Activated naive CD8-positive, alpha-beta T cell treated with anti-CD3 and anti-CD28 coated beads, Interleukin-2, amount 10 ng/mL, durations not matched to agents 7 days and 5 days (primary cell): ENCODE results near the gene PCTP. TPM values are rescaled to one million over a fixed set of nuclear protein-coding genes. Genes with fewer than 3 reads are reported as not detected.

ENCODE experiments used
- ATAC-seq: fragments of 150-1000 bp; cut with Tn5 transposase; one replicate; pipeline ENCODE4 v1.10.0; 2021; ENCODE audit warnings: low read depth, moderate library complexity
- POLR2A ChIA-PET: fragments of 350-600 bp; sonication (Branson Sonifier 250); formaldehyde crosslinking; loops from one replicate; lab custom pipeline; 2021; ENCODE audit warnings: antibody characterized with exemption; lab: Charles Lee
- DNase-seq: peaks from one replicate; pipeline ENCODE4 v3.0.0; 2021
- H3K27ac Mint-ChIP-seq: one replicate; pipeline ENCODE4 v1.8.0; 2022; ENCODE audit warnings: mild to moderate bottlenecking, mixed read lengths
- H3K27me3 Mint-ChIP-seq: one replicate; pipeline ENCODE4 v1.8.0; 2022; ENCODE audit warnings: mild to moderate bottlenecking, moderate library complexity, mixed read lengths
- H3K36me3 Mint-ChIP-seq: one replicate; pipeline ENCODE4 v1.8.0; 2021; ENCODE audit warnings: mild to moderate bottlenecking, mixed read lengths
- H3K4me1 Mint-ChIP-seq: one replicate; pipeline ENCODE4 v1.8.0; 2021; ENCODE audit warnings: mixed read lengths
- H3K4me3 Mint-ChIP-seq: one replicate; pipeline ENCODE4 v1.8.0; 2022; ENCODE audit warnings: mild to moderate bottlenecking, moderate library complexity, mixed read lengths
- H3K9me3 Mint-ChIP-seq: one replicate; pipeline ENCODE4 v1.8.0; 2021; ENCODE audit warnings: mixed read lengths
- total RNA-seq, 2 experiments: library from RNA; stranded (reverse); gene quantifications; one replicate each; pipeline ENCODE4 v1.2.3, GENCODE V29; 2021

PCTP gene
- total RNA-seq, 2 experiments from 2014 or later, result 7.1 to 8.0 TPM

DNA sequence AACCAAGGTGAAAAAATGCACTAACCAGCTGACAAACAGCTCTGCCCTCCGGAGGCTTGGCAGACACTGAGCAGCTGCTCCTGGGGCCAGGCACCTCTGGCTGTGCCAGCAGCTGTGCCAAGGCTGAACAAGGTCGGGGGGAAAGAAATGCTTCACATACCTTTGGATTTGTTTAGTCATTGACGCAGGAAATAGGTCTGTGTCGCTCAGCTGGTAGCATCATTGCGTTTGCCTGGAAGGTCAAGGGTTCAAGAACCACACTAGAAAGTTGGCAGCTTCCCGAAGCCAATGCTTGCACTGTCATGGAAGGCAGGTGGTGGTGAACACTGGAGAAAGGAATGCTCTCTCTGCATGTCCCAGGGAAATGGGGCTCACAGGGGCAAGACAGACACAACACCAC is 63.5 kb downstream of the PCTP start:
- Mint-ChIP-seq H3K4me3 (no peak overlapping the region), H3K9me3 (no peaks in the 10 kb centered on the region), H3K27me3 (peaks cover 13% of the 10 kb centered on the region), H3K36me3 (no peaks in the 10 kb centered on the region), H3K27ac (no peak overlapping the region), H3K4me1 (peaks cover 3% of the 10 kb centered on the region)
- ATAC-seq (no peak), DNase-seq (no peak)
- POLR2A ChIA-PET, result no interaction called here

DNA sequence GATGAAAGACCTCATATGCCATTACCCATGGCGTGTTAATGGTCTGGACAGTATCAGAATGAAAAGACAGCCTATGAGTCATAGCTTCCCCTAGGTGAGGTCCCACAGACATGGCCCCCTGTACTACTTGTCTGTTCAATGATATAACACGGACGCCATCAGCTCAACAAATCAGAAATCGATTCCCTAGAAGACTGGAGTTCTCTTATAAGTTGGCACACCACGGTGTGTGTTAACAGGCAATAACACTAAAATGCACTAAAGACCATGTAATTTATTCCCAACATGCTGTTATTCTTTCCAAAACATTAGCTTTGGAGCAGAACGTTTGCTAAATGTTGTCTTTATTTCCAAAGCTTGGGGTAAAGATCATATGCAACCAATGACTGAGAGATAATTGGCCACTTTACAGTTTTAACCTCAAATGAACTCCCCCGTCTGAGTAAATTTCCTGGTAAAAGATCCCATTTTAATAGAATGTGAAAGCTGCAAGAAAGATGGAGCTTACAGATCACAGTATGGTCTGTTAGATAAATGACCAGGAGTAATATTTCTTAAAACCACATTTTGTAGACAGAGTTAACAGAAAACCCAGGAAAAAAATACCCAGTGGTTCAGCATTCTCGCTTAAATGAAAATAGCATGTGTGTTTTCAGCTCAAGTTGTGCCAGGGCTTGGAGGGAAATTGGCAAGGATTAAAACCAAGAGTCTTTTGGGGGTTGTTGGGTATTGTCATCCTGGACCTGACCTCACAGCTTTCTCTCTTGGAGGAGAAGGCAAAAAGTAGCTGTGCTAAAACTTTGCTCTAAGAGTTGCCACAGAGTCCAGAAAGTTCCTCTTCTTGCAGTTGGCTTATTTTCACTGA is 65.9 kb downstream of the PCTP start:
- no peaks in the 10 kb centered on the region for H3K9me3 Mint-ChIP-seq
- POLR2A ChIA-PET, result no interaction called here
- no peaks in the 10 kb centered on the region for H3K36me3 Mint-ChIP-seq
- H3K27me3 Mint-ChIP-seq, result peaks cover 13% of the 10 kb centered on the region
- no peak overlapping the region for H3K27ac Mint-ChIP-seq
- ATAC-seq (no peak), DNase-seq (no peak)
- H3K4me3 Mint-ChIP-seq, result no peak overlapping the region
- peaks cover 3% of the 10 kb centered on the region for H3K4me1 Mint-ChIP-seq

DNA sequence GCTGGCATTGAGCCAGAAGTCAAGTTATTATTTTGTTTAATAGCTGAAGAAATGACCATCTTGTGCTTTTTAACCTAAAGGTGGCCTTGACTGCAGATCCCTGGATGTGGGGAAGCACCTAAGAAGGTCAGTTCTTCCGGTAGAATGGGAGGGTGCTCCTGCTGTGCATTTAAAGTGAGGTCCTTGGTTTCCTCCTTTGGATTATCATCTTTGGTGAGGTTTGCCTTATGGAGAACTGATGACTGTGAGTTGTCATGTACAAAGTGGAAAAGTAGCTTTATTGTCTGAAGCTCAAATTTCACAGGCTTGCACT is 66.5 kb downstream of the PCTP start:
- ATAC-seq (no peak), DNase-seq (no peak)
- H3K27me3 Mint-ChIP-seq, result peaks cover 13% of the 10 kb centered on the region
- H3K36me3 Mint-ChIP-seq, result no peaks in the 10 kb centered on the region
- peaks cover 3% of the 10 kb centered on the region for H3K4me1 Mint-ChIP-seq
- H3K27ac Mint-ChIP-seq, result no peak overlapping the region
- no peaks in the 10 kb centered on the region for H3K9me3 Mint-ChIP-seq
- no peak overlapping the region for H3K4me3 Mint-ChIP-seq
- POLR2A ChIA-PET, result no interaction called here

DNA sequence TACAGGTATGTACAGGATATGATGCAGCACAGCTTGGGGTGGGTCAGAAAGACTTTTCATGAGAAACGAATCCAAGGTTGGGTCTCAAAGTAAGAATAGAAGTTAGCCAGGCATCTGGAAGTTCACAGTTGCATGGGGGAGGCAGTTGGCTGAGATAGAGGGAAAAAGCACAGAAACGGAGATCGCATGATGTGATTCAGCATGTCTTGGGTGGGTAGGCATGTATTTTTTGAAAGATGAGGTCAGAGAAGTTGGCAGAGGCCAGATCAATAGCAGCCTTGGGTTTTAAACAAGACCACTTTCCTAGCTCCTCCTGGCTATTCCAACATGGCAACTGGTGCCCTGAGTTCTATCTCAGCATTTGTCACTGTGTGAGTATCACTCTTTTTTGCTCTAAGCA is 67.2 kb downstream of the PCTP start:
- H3K27me3 Mint-ChIP-seq, result peaks cover 13% of the 10 kb centered on the region
- no peak overlapping the region for H3K4me3 Mint-ChIP-seq
- H3K27ac Mint-ChIP-seq, result no peak overlapping the region
- DNase-seq (no peak), ATAC-seq (no peak)
- peaks cover 3% of the 10 kb centered on the region for H3K4me1 Mint-ChIP-seq
- no peaks in the 10 kb centered on the region for H3K9me3 Mint-ChIP-seq
- H3K36me3 Mint-ChIP-seq, result no peaks in the 10 kb centered on the region
- POLR2A ChIA-PET, result no interaction called here

DNA sequence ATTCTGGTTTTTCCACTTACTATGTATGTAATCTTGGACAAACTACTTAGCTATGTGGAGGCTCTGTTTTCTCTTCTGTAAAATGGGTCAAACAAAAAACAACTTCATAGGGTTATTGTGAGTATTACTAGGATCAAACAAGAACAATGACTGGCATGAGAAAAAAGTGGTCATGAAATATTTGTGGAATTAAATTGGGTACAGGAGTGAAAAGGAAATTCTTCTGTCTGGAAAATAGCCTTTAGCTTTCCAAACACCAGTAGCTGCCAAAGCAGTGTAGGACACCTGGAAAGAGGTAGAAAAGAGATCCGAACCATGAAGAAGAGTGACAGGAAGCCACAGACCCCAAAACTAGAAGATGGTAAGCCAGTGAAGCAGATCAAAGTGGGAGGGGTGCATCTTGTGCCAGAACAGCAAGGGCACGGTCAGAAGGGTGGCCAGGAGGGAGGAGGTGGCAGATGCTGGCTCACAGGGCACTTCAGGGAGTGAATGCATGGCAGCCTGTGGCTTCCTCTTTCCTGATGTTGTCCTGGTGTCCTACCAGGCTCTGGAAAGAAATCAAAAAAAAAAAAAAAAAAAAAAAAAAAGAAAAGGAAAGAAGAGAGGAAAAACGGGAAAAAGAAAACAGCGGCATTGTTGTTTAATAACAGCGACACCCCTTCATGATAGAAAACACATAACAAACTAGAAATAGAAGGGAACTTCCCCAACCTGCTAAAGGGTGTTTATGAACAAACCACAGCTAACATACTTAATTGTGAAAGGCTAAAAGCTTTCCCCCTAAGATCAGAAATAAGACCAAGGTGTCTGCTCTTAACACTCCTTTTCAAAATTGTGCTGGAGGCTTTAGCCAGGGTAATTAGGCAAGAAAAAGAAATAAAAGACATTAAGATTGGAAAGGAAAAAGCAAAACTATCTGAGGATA is 67.9 kb downstream of the PCTP start:
- ATAC-seq, result no peak

DNA sequence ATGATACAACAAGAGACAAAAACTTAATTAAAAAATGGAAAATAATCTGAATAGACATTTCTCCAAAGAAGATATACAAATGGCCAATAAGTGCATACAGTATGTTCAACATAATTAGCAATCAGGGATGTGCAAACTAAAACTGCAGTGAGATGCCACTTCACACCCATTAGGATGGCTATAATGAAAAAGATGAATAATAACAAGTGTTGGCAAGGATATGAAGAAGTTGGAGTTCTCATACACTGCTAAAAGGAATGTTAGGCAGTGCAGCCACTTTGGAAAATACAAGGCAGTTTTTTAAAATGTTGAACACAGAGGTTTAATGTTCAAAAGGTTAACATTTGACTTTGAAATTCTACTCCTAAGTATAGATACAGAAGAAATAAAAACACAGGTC is 69.8 kb downstream of the PCTP start:
- no peaks in the 10 kb centered on the region for H3K36me3 Mint-ChIP-seq
- peaks cover 3% of the 10 kb centered on the region for H3K4me1 Mint-ChIP-seq
- DNase-seq (no peak), ATAC-seq (no peak)
- H3K27ac Mint-ChIP-seq, result no peak overlapping the region
- POLR2A ChIA-PET, result no interaction called here
- H3K4me3 Mint-ChIP-seq, result no peak overlapping the region
- peaks cover 13% of the 10 kb centered on the region for H3K27me3 Mint-ChIP-seq
- no peaks in the 10 kb centered on the region for H3K9me3 Mint-ChIP-seq

More for the DNA sequence above, 67.9 kb downstream of the PCTP start:
- no peak for DNase-seq
- Mint-ChIP-seq H3K27ac (no peak overlapping the region), H3K36me3 (no peaks in the 10 kb centered on the region), H3K27me3 (peaks cover 13% of the 10 kb centered on the region), H3K4me3 (no peak overlapping the region), H3K9me3 (no peaks in the 10 kb centered on the region), H3K4me1 (peaks cover 3% of the 10 kb centered on the region)
- POLR2A ChIA-PET, result no interaction called here

DNA sequence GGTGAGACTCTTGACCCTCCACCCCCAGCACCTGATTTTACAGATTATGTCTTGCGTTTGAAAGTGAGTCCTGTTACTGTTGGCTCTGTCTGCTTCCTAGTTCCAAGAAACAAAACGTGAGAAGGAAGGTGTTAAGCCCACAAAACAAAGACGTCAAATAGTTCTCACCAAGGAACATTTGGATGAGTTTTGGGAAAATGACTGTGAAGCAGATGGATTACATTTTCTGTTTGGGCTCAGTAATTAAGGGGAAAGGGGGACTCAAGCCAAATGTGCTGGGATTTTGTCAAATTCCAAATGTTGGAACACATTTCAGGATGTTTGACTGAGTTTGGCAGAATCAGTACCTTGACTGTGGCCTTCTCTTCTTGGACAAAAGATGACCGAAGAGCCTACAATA is 71.2 kb downstream of the PCTP start:
- POLR2A ChIA-PET, result no interaction called here

DNA sequence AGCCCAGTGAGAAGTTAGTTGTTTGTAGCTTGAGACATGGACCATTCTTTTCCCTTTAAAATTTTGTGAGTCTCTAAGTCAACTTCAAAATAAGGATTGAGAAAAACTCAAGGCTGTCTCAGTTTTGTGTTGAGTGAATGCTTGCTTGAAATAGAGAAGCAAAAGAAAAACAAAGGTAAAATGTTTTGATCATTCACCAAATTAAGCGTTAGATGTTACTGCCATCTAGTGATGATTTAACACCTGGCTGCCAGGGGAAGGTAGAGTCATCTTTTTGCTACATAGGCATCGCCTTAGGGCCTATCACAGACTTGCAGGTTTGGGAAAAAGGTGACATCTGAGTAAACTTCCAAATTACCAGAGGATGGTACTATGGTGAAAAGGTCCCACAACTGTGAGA is 74.4 kb downstream of the PCTP start:
- H3K27me3 Mint-ChIP-seq, result peaks cover 3% of the 10 kb centered on the region
- H3K9me3 Mint-ChIP-seq, result no peaks in the 10 kb centered on the region
- no peaks in the 10 kb centered on the region for H3K4me1 Mint-ChIP-seq
- DNase-seq (no peak), ATAC-seq (no peak)
- POLR2A ChIA-PET, result no interaction called here
- no peaks in the 10 kb centered on the region for H3K36me3 Mint-ChIP-seq
- H3K4me3 Mint-ChIP-seq, result no peak overlapping the region
- no peak overlapping the region for H3K27ac Mint-ChIP-seq

More for the DNA sequence above, 71.2 kb downstream of the PCTP start:
- no peaks in the 10 kb centered on the region for H3K36me3 Mint-ChIP-seq
- DNase-seq (no peak), ATAC-seq (no peak)
- no peak overlapping the region for H3K27ac Mint-ChIP-seq
- peaks cover 6% of the 10 kb centered on the region for H3K27me3 Mint-ChIP-seq
- H3K4me3 Mint-ChIP-seq, result no peak overlapping the region
- H3K9me3 Mint-ChIP-seq, result no peaks in the 10 kb centered on the region
- peaks cover 3% of the 10 kb centered on the region for H3K4me1 Mint-ChIP-seq

Other genes starting within 250 kb of the PCTP start
- gene SMIM36, start 239.6 kb upstream of the PCTP start, total RNA-seq, result not detected
- not detected for gene TMEM100, start 28.2 kb upstream of the PCTP start, total RNA-seq